HCT116 (cell line): ENCODE results near the gene MAB21L3. TPM values are rescaled to one million over a fixed set of nuclear protein-coding genes. Genes with fewer than 3 reads are reported as not detected.

Experiments
- ATAC-seq: fragments of 200-7000 bp; cut with Tn5 transposase; 2 replicates; pipeline ENCODE4 v1.9.1; 2020; ENCODE audit warnings: mild to moderate bottlenecking, moderate library complexity
- BruUV-seq: library from RNA; stranded (reverse); fragments of 400-500 nt; replicated peaks from 2 replicates; lab custom pipeline; 2021; lab: Mats Ljungman, UMichigan
- CTCF ChIA-PET: fragments of 300-600 bp; sonication (Branson Sonifier 250); formaldehyde crosslinking; loops from one replicate; lab custom pipeline; 2021; ENCODE audit warnings: antibody characterized with exemption; lab: Charles Lee
- POLR2A ChIA-PET: fragments of 300-600, 350-600 bp; sonication (Branson Sonifier 250); formaldehyde crosslinking; loops from one replicate; lab custom pipeline; 2021; ENCODE audit warnings: antibody characterized with exemption; lab: Charles Lee
- RAD21 ChIA-PET, 2 experiments: fragments of 300-600 bp; sonication (Branson Sonifier 250); formaldehyde crosslinking; loops; one replicate each; lab custom pipeline; 2023; ENCODE audit warnings: low total read pairs in 2 of 2; ENCODE audit not compliant: uncharacterized antibody in 2 of 2, unreplicated experiment in 2 of 2, low non-redundant PET in 1 of 2; lab: Charles Lee
- DNase-seq: peaks from one replicate; pipeline ENCODE4 v3.0.0-alpha.2; 2010; ENCODE audit warnings: low read depth, low spot score
- H2AFZ ChIP-seq: fragments of 200-600 bp; shearing (Covaris generic), sonication (generic); 2 replicates; pipeline ENCODE4 v1.6.1; 2017; ENCODE audit warnings: low read depth, mixed run types, mixed read lengths, antibody characterized with exemption, low read length; ENCODE audit not compliant: poor library complexity, severe bottlenecking
- H3K27ac ChIP-seq: 2 replicates; pipeline ENCODE4 v1.5.1; 2012; ENCODE audit warnings: low read depth, low read length
- H3K27me3 ChIP-seq: fragments of 200-600 bp; sonication (generic); 2 replicates; pipeline ENCODE4 v1.6.1; 2016; ENCODE audit warnings: mixed run types, low read length, mixed read lengths; ENCODE audit not compliant: insufficient read depth
- H3K36me3 ChIP-seq, 2 experiments: fragments of 200-500 bp in 1 of 2; fragments of 200-600 bp in 1 of 2; sonication (Bioruptor generic) in 1 of 2; sonication (generic) in 1 of 2; 2 replicates each; pipeline versions ENCODE4 v1.5.1 to v1.6.1; 2014 to 2016; ENCODE audit warnings: low read length in 2 of 2, inconsistent platforms in 1 of 2, mixed read lengths in 1 of 2, mixed run types in 1 of 2; ENCODE audit not compliant: insufficient read depth in 2 of 2, control insufficient read depth in 1 of 2
- H3K4me1 ChIP-seq, 2 experiments: fragments of 200-600 bp in 1 of 2; sonication (generic) in 1 of 2; 2 replicates each; pipeline versions ENCODE4 v1.5.1 to v1.6.1; 2012 to 2017; ENCODE audit warnings: low read length in 2 of 2, inconsistent platforms in 1 of 2, mild to moderate bottlenecking in 1 of 2, mixed read lengths in 1 of 2, mixed run types in 1 of 2, moderate library complexity in 1 of 2; ENCODE audit not compliant: insufficient read depth in 2 of 2, control insufficient read depth in 1 of 2
- H3K4me2 ChIP-seq: fragments of 200-600 bp; sonication (generic); 2 replicates; pipeline ENCODE4 v1.6.1; 2017; ENCODE audit warnings: mixed run types, low read length, mixed read lengths
- H3K4me3 ChIP-seq, 2 experiments: fragments of 200-600 bp in 1 of 2; sonication (generic) in 1 of 2; replicated peaks in 1 of 2; 2 replicates each; pipeline ENCODE4 v1.5.1; 2011 to 2016; ENCODE audit warnings: low read length in 2 of 2, control low read depth in 1 of 2, low read depth in 1 of 2, mild to moderate bottlenecking in 1 of 2, mixed read lengths in 1 of 2, mixed run types in 1 of 2
- H3K79me2 ChIP-seq: fragments of 200-600 bp; sonication (generic); 2 replicates; pipeline ENCODE4 v1.6.1; 2017; ENCODE audit warnings: mild to moderate bottlenecking, mixed run types, low read length, moderate library complexity, mixed read lengths; ENCODE audit not compliant: insufficient read depth
- H3K9ac ChIP-seq: fragments of 200-600 bp; sonication (generic); 2 replicates; pipeline ENCODE4 v1.6.1; 2016; ENCODE audit warnings: low read length, mixed read lengths
- H3K9me2 ChIP-seq: fragments of 200-600 bp; sonication (generic), shearing (Covaris generic); 2 replicates; pipeline ENCODE4 v1.6.1; 2017; ENCODE audit warnings: mixed run types, mild to moderate bottlenecking, moderate library complexity; ENCODE audit not compliant: insufficient read depth
- H3K9me3 ChIP-seq, 2 experiments: fragments of 200-500 bp in 1 of 2; fragments of 200-600 bp in 1 of 2; sonication (Bioruptor generic) in 1 of 2; sonication (generic) in 1 of 2; 2 replicates each; pipeline ENCODE4 v1.6.1; 2014 to 2017; ENCODE audit warnings: low read length in 2 of 2, mixed read lengths in 2 of 2, inconsistent platforms in 1 of 2, low read depth in 1 of 2, mild to moderate bottlenecking in 1 of 2, mixed run types in 1 of 2, moderate library complexity in 1 of 2; ENCODE audit not compliant: control insufficient read depth in 1 of 2, insufficient read depth in 1 of 2
- H4K20me1 ChIP-seq: fragments of 200-600 bp; sonication (generic), shearing (Covaris generic); 2 replicates; pipeline ENCODE4 v1.6.1; 2017; ENCODE audit warnings: mixed run types, mild to moderate bottlenecking, moderate library complexity; ENCODE audit not compliant: insufficient read depth
- CBX3 ChIP-seq: IDR thresholded peaks from 2 replicates; pipeline ENCODE4 v1.6.1; 2012; ENCODE audit warnings: low read depth
- ELF1 ChIP-seq: IDR thresholded peaks from 2 replicates; pipeline ENCODE4 v1.6.1; 2012; ENCODE audit warnings: low read depth, borderline replicate concordance
- EZH2phosphoT487 ChIP-seq: fragments of 200-600 bp; IDR thresholded peaks from 2 replicates; pipeline ENCODE4 v1.6.1; 2018; ENCODE audit warnings: antibody characterized with exemption, borderline replicate concordance
- JUND ChIP-seq: IDR thresholded peaks from 2 replicates; pipeline ENCODE4 v1.6.1; 2012
- SIN3A ChIP-seq: IDR thresholded peaks from 2 replicates; pipeline ENCODE4 v1.6.1; 2012; ENCODE audit warnings: low read depth
- TCF7L2 ChIP-seq: IDR thresholded peaks from 2 replicates; pipeline ENCODE4 v1.7.0; 2011; ENCODE audit warnings: borderline replicate concordance, inconsistent platforms; ENCODE audit not compliant: insufficient read depth, insufficient read length; ENCODE audit errors: extremely low read depth
- YY1 ChIP-seq: IDR thresholded peaks from 2 replicates; pipeline ENCODE4 v1.6.1; 2011; ENCODE audit warnings: low read length, low read depth, moderate library complexity, mild to moderate bottlenecking; ENCODE audit not compliant: insufficient replicate concordance; ENCODE audit errors: extremely low read depth
- ZNF274 ChIP-seq: fragments of 200-500 bp; sonication (Bioruptor generic); IDR thresholded peaks from 2 replicates; pipeline ENCODE4 v1.6.1; 2014; ENCODE audit warnings: mild to moderate bottlenecking, low read depth, low read length, inconsistent platforms
- intact Hi-C: fragments of 100-400 bp; cut with micrococcal nuclease; formaldehyde crosslinking; loops from 2 replicates; pipeline ENCODE4 v1.10.0; 2022
- total RNA-seq: library from RNA; stranded (reverse); gene quantifications from one replicate; pipeline ENCODE4 v1.2.1, GENCODE V29; 2021; ENCODE audit not compliant: unreplicated experiment
- TF ChIP-seq, protein P1 (sequence below): IDR thresholded peaks from 2 replicates; pipeline ENCODE4 v1.6.1; 2012
- TF ChIP-seq, protein P2 (sequence below): IDR thresholded peaks from 2 replicates; pipeline ENCODE4 v1.6.1; 2011; ENCODE audit warnings: mild to moderate bottlenecking, low read length, moderate library complexity; ENCODE audit not compliant: insufficient replicate concordance; ENCODE audit errors: extremely low read depth

The MAB21L3 gene
- total RNA-seq, 1 experiment from 2014 or later = not detected

DNA sequence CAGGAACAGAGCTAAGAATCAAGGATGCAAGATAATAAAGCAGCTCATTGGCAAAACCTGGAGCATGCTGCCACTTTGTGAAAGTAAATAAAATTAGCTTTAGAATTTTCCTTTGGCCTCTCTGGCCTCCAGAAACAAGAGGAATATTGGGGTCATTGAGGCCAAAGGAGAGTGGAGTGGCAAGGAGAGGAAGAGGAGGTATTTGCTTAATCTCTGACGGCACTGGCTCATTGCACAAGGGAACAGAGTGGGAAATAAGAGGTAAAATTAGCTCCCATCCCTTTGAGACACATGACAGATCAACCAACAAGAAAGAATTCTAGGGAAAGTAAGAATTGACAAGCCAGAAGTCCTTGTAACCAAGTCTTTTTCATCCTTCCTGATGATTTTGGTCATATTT, 48.4 kb downstream of the MAB21L3 start:
- no TSS peak for BruUV-seq
- RAD21 ChIA-PET = no interaction called here

DNA sequence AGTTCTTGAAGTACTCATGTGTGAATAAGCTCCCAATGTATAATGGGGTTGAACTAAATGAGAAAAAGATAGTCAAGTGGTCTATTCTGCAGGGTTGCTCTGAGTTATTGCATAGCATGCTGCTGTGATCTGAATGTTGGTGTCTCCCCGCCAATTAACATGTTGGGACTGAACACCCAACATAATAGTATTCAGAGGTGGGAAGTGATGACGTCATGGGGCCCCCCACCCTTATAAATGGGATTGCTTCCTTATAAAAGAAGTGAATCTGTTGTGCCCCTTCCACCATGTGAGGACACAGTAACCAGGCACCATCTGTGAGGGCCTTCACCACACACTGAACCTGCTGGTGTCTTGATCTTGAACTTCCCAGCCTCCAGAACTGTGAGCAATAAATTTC, 50.2 kb downstream of the MAB21L3 start:
- no peaks in the 10 kb centered on the region for H3K27me3 ChIP-seq
- H3K9ac ChIP-seq = no peak overlapping the region
- H3K9me2 ChIP-seq = no peaks in the 10 kb centered on the region
- H3K27ac ChIP-seq = no peak overlapping the region
- ChIA-PET CTCF (no interaction called here), POLR2A (no interaction called here), RAD21 (no interaction called here)
- no peaks in the 10 kb centered on the region for H3K9me3 ChIP-seq
- H3K4me1 ChIP-seq = no peaks in the 10 kb centered on the region
- no TSS peak for BruUV-seq
- TF ChIP-seq SIN3A = no peak
- no peak for TF ChIP-seq ELF1
- TF ChIP-seq JUND = no peak
- TF ChIP-seq YY1 = no peak
- TF ChIP-seq, protein P1, sequence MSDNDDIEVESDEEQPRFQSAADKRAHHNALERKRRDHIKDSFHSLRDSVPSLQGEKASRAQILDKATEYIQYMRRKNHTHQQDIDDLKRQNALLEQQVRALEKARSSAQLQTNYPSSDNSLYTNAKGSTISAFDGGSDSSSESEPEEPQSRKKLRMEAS = no peak
- TF ChIP-seq CBX3 = no peak
- no peak for TF ChIP-seq EZH2phosphoT487
- TF ChIP-seq TCF7L2 = no peak
- no peak overlapping the region for H3K4me3 ChIP-seq
- DNase-seq (no peak), ATAC-seq (no peak)
- H2AFZ ChIP-seq = no peak overlapping the region
- H3K79me2 ChIP-seq = no peaks in the 10 kb centered on the region
- no peaks in the 10 kb centered on the region for H3K36me3 ChIP-seq
- H4K20me1 ChIP-seq = no peaks in the 10 kb centered on the region
- H3K4me2 ChIP-seq = no peak overlapping the region
- intact Hi-C loops = no loop called here

More for the DNA sequence above, 48.4 kb downstream of the MAB21L3 start:
- H3K27me3 ChIP-seq = no peaks in the 10 kb centered on the region
- no peak overlapping the region for H3K4me3 ChIP-seq
- no peaks in the 10 kb centered on the region for H3K36me3 ChIP-seq
- H3K4me2 ChIP-seq = no peak overlapping the region
- H3K4me1 ChIP-seq = no peaks in the 10 kb centered on the region
- TF ChIP-seq SIN3A = no peak
- TF ChIP-seq ZNF274 = no peak
- TF ChIP-seq, protein P1 = no peak
- TF ChIP-seq TCF7L2 = no peak
- TF ChIP-seq, protein P2, sequence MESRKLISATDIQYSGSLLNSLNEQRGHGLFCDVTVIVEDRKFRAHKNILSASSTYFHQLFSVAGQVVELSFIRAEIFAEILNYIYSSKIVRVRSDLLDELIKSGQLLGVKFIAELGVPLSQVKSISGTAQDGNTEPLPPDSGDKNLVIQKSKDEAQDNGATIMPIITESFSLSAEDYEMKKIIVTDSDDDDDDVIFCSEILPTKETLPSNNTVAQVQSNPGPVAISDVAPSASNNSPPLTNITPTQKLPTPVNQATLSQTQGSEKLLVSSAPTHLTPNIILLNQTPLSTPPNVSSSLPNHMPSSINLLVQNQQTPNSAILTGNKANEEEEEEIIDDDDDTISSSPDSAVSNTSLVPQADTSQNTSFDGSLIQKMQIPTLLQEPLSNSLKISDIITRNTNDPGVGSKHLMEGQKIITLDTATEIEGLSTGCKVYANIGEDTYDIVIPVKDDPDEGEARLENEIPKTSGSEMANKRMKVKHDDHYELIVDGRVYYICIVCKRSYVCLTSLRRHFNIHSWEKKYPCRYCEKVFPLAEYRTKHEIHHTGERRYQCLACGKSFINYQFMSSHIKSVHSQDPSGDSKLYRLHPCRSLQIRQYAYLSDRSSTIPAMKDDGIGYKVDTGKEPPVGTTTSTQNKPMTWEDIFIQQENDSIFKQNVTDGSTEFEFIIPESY = no peak
- no peak for ATAC-seq
- no peaks in the 10 kb centered on the region for H4K20me1 ChIP-seq
- no peaks in the 10 kb centered on the region for H3K9me3 ChIP-seq
- H3K27ac ChIP-seq = no peak overlapping the region
- DNase-seq = no peak
- no peaks in the 10 kb centered on the region for H3K9me2 ChIP-seq
- intact Hi-C loops = no loop called here
- CTCF ChIA-PET = interaction anchor here (1.0 to 1.6 kb wide), 2 partner anchors 21 to 326 kb away, joined by 4 read pairs; no protein-coding TSS in a partner anchor
- POLR2A ChIA-PET = interaction anchor here (0.9 kb wide), 1 partner anchor 217 kb away, joined by 3 read pairs; no protein-coding TSS in a partner anchor
- no peak overlapping the region for H2AFZ ChIP-seq
- no peak overlapping the region for H3K9ac ChIP-seq
- no peaks in the 10 kb centered on the region for H3K79me2 ChIP-seq
